Right lung (tissue), 5 donors: ENCODE results near the gene GALNT16. TPM values are rescaled to one million over a fixed set of nuclear protein-coding genes. Genes with fewer than 3 reads are reported as not detected.
A peak's percentile ranks its signal among the peaks of the same experiment; 100 is the strongest.
"Not testable (repeated sequence)": the region's sequence is repeated elsewhere in the genome, so short reads cannot be mapped to it uniquely, and the experiment has no call there.

Source experiments
- DNase-seq, 2 donors: peaks; one replicate each; pipeline ENCODE4 v3.0.0-alpha.2; 2013
- polyA plus RNA-seq, 5 donors: library from polyadenylated mRNA; unstranded; fragments of 120-200 nt; gene quantifications; one replicate each; pipeline versions ENCODE4 v1.2.1 to v1.2.3, GENCODE V29; 2013; ENCODE audit warnings: inconsistent platforms in 1 of 5, low replicate concordance in 1 of 5; ENCODE audit not compliant: insufficient read length in 5 of 5, insufficient read depth in 1 of 5

GALNT16 gene
- polyA plus RNA-seq, 5 donors: 3.5 to 5.0 (median 4.4) TPM

DNA sequence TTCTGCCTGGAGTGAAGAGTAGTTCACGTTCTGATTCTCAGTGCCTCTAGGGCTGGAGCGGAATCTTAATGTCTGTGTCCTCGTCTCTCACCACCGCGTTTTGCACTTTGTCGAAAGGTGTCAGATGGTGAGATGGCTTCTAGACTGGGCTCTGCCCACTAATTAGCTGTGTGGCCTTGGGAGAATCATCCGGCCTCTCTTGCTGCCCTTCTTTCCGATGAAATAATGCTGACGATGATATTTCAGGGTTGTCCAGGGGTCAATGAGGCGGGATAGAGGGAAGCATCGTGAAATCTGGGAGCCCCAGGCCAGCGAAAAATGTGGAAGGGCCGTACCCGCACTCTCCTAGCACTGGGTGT, 811 bp upstream of the GALNT16 start:
- DNase-seq: no peak

DNA sequence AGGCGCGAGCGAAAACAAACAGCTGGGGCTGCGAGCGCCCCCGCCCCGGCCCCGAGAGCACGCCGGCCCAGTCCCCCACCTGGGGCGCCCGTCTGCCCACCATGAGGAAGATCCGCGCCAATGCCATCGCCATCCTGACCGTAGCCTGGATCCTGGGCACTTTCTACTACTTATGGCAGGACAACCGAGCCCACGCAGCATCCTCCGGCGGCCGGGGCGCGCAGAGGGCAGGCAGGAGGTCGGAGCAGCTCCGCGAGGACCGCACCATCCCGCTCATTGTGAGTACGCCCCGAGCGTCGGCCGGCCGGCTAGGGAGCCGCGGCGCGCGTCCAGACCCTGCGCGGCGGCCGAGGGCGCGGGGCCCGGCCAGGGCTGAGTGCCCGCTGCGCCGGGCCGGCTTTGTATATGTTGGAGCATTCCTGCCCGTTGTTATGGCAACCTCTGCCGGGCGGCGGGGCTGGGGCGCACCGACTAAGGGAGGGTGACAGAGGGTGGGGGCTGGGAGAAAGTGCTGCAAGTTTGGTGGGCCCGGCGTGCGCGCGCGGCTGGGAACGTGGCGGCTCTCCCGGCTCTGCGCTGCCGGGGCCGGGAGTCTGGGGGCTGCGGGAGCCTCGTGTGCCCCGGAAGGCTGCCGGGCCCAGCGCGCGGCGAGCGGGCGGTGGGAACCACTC, 367 bp downstream of the GALNT16 start:
- peak in 1 of 2 donors; percentile 55 for DNase-seq

- DNase-seq: no peak
These were observed 1.1 kb downstream of the GALNT16 start for GRCh38 chr14:69260861-69261564.

DNA sequence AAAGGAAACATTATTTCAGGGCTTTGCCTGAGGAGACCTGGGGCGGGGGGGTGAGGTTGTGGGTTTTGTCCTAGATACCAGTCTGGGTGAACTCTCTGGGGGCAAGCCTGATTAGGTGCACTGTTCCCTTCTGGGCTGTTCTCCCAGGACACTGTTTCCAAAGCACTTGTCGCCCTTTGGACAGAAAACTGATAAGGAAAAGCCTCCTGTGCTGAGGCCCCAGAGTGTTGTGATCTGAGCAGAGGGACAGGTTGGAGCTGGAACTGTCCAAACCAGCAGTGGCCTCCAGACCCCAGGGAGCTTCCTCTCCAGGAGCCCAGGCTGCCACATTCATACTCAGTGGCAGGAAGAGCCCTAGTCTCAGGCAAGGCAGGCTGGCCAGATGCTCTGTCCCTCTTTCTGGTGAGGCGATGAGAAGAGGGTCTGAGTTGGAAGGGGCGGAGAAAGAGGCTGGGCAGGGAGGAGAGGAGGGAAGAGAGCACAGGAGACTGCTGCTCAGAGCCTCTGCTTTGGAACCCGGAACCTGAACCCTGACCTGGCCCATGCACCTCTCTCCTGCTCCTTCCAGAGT, 1.9 kb downstream of the GALNT16 start:
- DNase-seq: no peak

DNA sequence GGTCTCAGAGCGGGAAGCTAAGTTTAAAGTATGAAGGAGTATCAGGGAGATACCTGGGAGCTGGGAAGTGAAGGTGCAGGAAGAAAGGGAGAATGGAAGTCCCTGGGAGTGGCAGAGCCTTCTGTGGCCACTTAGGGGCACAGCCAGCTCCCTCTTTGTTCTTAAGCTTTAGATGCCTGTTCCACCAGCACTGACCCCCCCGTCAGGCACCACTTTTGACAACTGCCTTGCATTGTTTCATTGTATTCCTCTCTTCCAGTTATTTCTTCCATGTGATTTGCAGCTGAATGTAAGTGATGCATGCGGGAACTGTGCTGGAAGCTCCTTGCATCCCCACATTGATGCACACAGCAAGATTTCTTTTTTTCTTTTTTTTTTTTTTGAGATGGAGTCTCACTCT, 2.6 kb downstream of the GALNT16 start:
- no peak for DNase-seq

- DNase-seq: no peak
These were observed 3.4 kb downstream of the GALNT16 start for GRCh38 chr14:69263364-69263763.

DNA sequence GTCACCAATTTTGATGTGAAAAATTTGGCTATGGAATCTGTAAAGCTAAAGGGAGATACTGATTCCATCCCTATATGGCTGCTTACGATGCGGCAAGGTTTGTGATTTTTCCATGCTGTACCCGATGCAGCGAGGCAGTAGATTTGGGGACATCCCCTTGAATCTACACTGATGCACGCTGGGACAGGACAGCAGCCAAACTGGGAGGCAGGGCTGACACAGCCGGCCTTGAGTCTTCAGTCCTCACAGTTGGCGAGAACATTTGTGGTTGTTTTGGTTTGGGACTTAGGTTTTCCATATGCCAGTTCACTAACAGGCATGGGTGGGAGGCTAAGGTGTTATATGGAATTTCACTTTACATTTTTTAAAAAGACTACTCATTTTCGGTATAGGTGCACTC, 3.8 kb downstream of the GALNT16 start:
- DNase-seq: no peak

- no peak for DNase-seq
These were observed 6.8 kb downstream of the GALNT16 start for GRCh38 chr14:69266572-69267345.

- DNase-seq: no peak
These were observed 7.5 kb downstream of the GALNT16 start for GRCh38 chr14:69267492-69267891.

DNA sequence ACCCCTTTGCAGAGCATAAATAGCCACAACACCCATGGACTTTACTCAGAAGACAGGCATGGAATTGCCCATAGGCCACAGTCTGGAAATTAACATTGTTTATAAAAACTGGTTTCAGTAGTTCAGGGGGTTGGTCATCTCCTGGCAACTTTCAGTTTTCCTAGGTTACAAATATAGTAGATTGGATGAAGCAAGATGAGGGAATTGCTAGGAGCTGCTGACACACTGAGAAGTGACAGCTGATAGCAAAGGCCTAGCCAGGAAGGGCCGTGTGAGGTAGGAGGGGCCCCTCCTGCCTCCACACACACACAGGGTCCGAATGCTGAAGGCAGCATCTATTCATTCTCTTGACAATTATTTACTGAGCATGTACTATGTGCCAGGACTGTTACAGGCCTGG, 8.3 kb downstream of the GALNT16 start:
- DNase-seq: no peak

GRCh38 chr14:69268763-69269162, 8.8 kb downstream of the GALNT16 start:
- no peak for DNase-seq

- no peak for DNase-seq
These were observed 9.4 kb downstream of the GALNT16 start for GRCh38 chr14:69269381-69269780.

GRCh38 chr14:69270097-69270496, 10.1 kb downstream of the GALNT16 start:
- no peak for DNase-seq

- DNase-seq: no peak
These were observed 11.1 kb downstream of the GALNT16 start for GRCh38 chr14:69270795-69271708.

DNA sequence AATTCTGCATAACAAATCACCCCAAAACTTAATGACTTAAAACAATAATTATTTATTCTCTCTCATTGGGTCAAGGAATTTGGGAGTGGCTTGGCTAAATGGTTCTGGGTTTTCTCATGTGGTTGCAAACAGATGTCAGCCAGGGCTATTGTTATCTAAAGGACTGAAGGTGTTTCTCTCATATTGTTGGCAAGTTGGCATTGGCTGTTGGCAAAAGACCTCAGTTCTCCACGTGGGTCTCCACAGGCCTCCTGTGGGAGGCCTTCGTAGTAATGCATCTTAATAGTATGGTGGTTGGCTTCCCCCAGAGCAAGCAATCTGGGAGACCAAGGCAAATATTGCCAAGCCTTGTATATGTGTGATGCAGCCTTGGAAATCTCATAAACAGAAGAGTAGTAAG, 14.4 kb downstream of the GALNT16 start:
- DNase-seq: no peak

- DNase-seq: no peak
These were observed 15.4 kb downstream of the GALNT16 start for GRCh38 chr14:69275331-69275730.

- DNase-seq: not testable (repeated sequence)
These were observed 17.4 kb downstream of the GALNT16 start for GRCh38 chr14:69277356-69277755.

GRCh38 chr14:69280746-69281291, 20.9 kb downstream of the GALNT16 start:
- no peak for DNase-seq

DNA sequence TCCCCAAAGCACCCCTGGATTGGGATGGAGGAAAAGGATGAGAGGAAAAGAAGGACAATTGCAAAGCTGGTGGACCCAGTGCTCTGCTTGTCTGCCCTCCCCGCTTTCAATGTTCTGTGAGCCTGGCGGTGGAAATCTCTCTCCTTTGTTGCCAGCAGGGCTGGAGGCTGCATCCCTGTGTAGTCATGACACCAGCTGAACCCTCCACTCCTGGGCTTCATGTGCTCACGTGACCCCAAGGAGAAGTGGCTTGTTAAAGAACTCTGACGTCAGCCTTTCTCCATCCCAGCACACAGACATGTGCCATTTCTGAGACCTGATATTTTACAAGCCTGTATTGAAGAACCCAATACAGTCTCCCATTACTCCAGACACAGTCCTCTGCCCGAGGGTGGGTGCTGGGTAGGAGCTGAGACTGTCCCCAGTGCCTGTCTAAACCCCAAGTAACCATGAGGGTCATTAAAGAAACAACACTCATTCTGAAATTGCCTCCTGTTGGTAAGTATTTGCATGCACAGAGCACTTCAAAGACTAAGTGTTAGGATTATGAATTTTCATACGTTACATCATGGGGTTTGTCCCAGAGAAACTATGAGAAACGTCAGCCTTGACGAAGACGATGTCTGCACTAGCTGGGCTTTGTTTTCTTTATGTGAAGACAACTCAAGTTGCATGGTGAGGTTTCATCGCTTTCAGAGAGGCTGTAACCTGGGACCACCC, 21.7 kb downstream of the GALNT16 start:
- no peak for DNase-seq

- DNase-seq: no peak
These were observed 22.5 kb downstream of the GALNT16 start for GRCh38 chr14:69282448-69282847.
